ENCODE results near the gene ACTN1.
"Not testable (repeated sequence)": the region's sequence is repeated elsewhere in the genome, so short reads cannot be mapped to it uniquely, and the experiment has no call there.

The ACTN1 gene

GRCh38 chr14:68865542-68865941 lies 113.6 kb downstream of the ACTN1 start:
- no peak for DNase-seq (ENCODE audit: low spot score)

GRCh38 chr14:68864361-68864750 lies 114.7 kb downstream of the ACTN1 start:
- DNase-seq (ENCODE audit: low spot score): no peak

- no peak for DNase-seq (ENCODE audit: low spot score)
Measured at GRCh38 chr14:68863610-68864360, 115.3 kb downstream of the ACTN1 start.

GRCh38 chr14:68862954-68863594 lies 116.0 kb downstream of the ACTN1 start:
- DNase-seq (ENCODE audit: low spot score): peak; percentile 83

GRCh38 chr14:68860771-68861170 lies 118.3 kb downstream of the ACTN1 start:
- no peak for DNase-seq (ENCODE audit: low spot score)

- no peak for DNase-seq (ENCODE audit: low spot score)
Measured at GRCh38 chr14:68857516-68858070, 121.5 kb downstream of the ACTN1 start.

- DNase-seq (ENCODE audit: low spot score): no peak
Measured at GRCh38 chr14:68856572-68856971, 122.5 kb downstream of the ACTN1 start.

GRCh38 chr14:68854421-68854820 lies 124.7 kb downstream of the ACTN1 start:
- DNase-seq (ENCODE audit: low spot score): no peak

GRCh38 chr14:68853749-68854148 lies 125.4 kb downstream of the ACTN1 start:
- no peak for DNase-seq (ENCODE audit: low spot score)

- DNase-seq (ENCODE audit: low spot score): not testable (repeated sequence)
Measured at GRCh38 chr14:68852493-68852892, 126.6 kb downstream of the ACTN1 start.

GRCh38 chr14:68851078-68851477 lies 128.0 kb downstream of the ACTN1 start:
- no peak for DNase-seq (ENCODE audit: low spot score)

GRCh38 chr14:68849416-68849815 lies 129.7 kb downstream of the ACTN1 start:
- no peak for DNase-seq (ENCODE audit: low spot score)

GRCh38 chr14:68848253-68848652 lies 130.8 kb downstream of the ACTN1 start:
- DNase-seq (ENCODE audit: low spot score): no peak

- not testable (repeated sequence) for DNase-seq (ENCODE audit: low spot score)
Measured at GRCh38 chr14:68847640-68848039, 131.5 kb downstream of the ACTN1 start.

- DNase-seq (ENCODE audit: low spot score): peak; percentile 89
Measured at GRCh38 chr14:68846466-68846865, 132.6 kb downstream of the ACTN1 start.

GRCh38 chr14:68844210-68844545 lies 134.9 kb downstream of the ACTN1 start:
- DNase-seq (ENCODE audit: low spot score): no peak

- peak; percentile 71 for DNase-seq (ENCODE audit: low spot score)
Measured at GRCh38 chr14:68843471-68844209, 135.5 kb downstream of the ACTN1 start.

- no peak for DNase-seq (ENCODE audit: low spot score)
Measured at GRCh38 chr14:68842298-68842697, 136.8 kb downstream of the ACTN1 start.

GRCh38 chr14:68841016-68841809 lies 137.9 kb downstream of the ACTN1 start:
- DNase-seq (ENCODE audit: low spot score): no peak

GRCh38 chr14:68840454-68840853 lies 138.6 kb downstream of the ACTN1 start:
- no peak for DNase-seq (ENCODE audit: low spot score)

GRCh38 chr14:68836082-68836481 lies 143.0 kb downstream of the ACTN1 start:
- DNase-seq (ENCODE audit: low spot score): no peak

- no peak for DNase-seq (ENCODE audit: low spot score)
Measured at GRCh38 chr14:68834816-68835215, 144.3 kb downstream of the ACTN1 start.

All from kidney tubule cell (primary cell).